Neuronal stem cell (in vitro differentiated cells): ENCODE results near the gene DRICH1.
"Not testable (repeated sequence)": the region's sequence is repeated elsewhere in the genome, so short reads cannot be mapped to it uniquely, and the experiment has no call there.

Source experiments
- DNase-seq: peaks from one replicate; pipeline ENCODE4 v3.0.0-alpha.2; 2013; ENCODE audit warnings: low spot score
- H2AFZ ChIP-seq: one replicate; pipeline ENCODE4 v1.6.1; 2013; ENCODE audit warnings: mild to moderate bottlenecking, low read length, inconsistent platforms
- H2AK5ac ChIP-seq: 2 replicates; pipeline ENCODE4 v1.6.1; 2013; ENCODE audit warnings: low read depth, mild to moderate bottlenecking, inconsistent platforms, low read length, moderate library complexity, mixed read lengths
- H2BK120ac ChIP-seq: 2 replicates; pipeline ENCODE4 v1.6.1; 2013; ENCODE audit warnings: low read depth, mild to moderate bottlenecking, inconsistent platforms, low read length, moderate library complexity, mixed read lengths
- H2BK12ac ChIP-seq: one replicate; pipeline ENCODE4 v1.6.1; 2013; ENCODE audit warnings: low read length, inconsistent platforms
- H2BK15ac ChIP-seq: 2 replicates; pipeline ENCODE4 v1.6.1; 2013; ENCODE audit warnings: mild to moderate bottlenecking, low read length, inconsistent platforms, mixed read lengths
- H2BK5ac ChIP-seq: one replicate; pipeline ENCODE4 v1.6.1; 2013; ENCODE audit warnings: inconsistent platforms, mild to moderate bottlenecking, low read length, moderate library complexity
- H3K14ac ChIP-seq: one replicate; pipeline ENCODE4 v1.6.1; 2013; ENCODE audit warnings: low read length, inconsistent platforms
- H3K18ac ChIP-seq: 2 replicates; pipeline ENCODE4 v1.6.1; 2013; ENCODE audit warnings: low read length, inconsistent platforms
- H3K23ac ChIP-seq: 2 replicates; pipeline ENCODE4 v1.6.1; 2013; ENCODE audit warnings: low read depth, mild to moderate bottlenecking, mixed read lengths, low read length, inconsistent platforms; ENCODE audit not compliant: poor library complexity
- H3K27ac ChIP-seq: replicated peaks from 3 replicates; pipeline ENCODE4 v1.5.1; 2013; ENCODE audit warnings: low read length, inconsistent platforms
- H3K27me3 ChIP-seq, 3 experiments: 2 replicates each; pipeline ENCODE4 v1.6.1; 2013; ENCODE audit warnings: low read length in 3 of 3, mild to moderate bottlenecking in 2 of 3, inconsistent platforms in 1 of 3, low read depth in 1 of 3, mixed read lengths in 1 of 3, moderate library complexity in 1 of 3; ENCODE audit not compliant: control insufficient read depth in 3 of 3, insufficient read depth in 3 of 3
- H3K36me3 ChIP-seq, 2 donors: replicated peaks in 1 of 2; 2 replicates each; pipeline ENCODE4 v1.6.1; 2013; ENCODE audit warnings: low read length in 2 of 2; ENCODE audit not compliant: control insufficient read depth in 2 of 2, insufficient read depth in 2 of 2
- H3K4ac ChIP-seq: 2 replicates; pipeline ENCODE4 v1.6.1; 2013; ENCODE audit warnings: inconsistent platforms, mild to moderate bottlenecking, low read length, moderate library complexity
- H3K4me1 ChIP-seq, 2 donors: 1 replicate in 1 of 2; 2 replicates in 1 of 2; pipeline ENCODE4 v1.6.1; 2013; ENCODE audit warnings: low read length in 2 of 2, low read depth in 1 of 2; ENCODE audit not compliant: control insufficient read depth in 2 of 2, insufficient read depth in 1 of 2
- H3K4me2 ChIP-seq: one replicate; pipeline ENCODE4 v1.6.1; 2013; ENCODE audit warnings: mild to moderate bottlenecking, low read length, inconsistent platforms; ENCODE audit not compliant: insufficient read depth, poor library complexity, severe bottlenecking
- H3K4me3 ChIP-seq, 2 donors: 2 replicates each; pipeline ENCODE4 v1.5.1; 2013; ENCODE audit warnings: low read length in 2 of 2, mild to moderate bottlenecking in 2 of 2, inconsistent platforms in 1 of 2, moderate library complexity in 1 of 2
- H3K79me1 ChIP-seq: one replicate; pipeline ENCODE4 v1.6.1; 2013; ENCODE audit warnings: low read depth, mild to moderate bottlenecking, inconsistent platforms, low read length, moderate library complexity
- H3K9ac ChIP-seq: one replicate; pipeline ENCODE4 v1.6.1; 2013; ENCODE audit warnings: mild to moderate bottlenecking, low read depth, low read length, inconsistent platforms; ENCODE audit not compliant: poor library complexity
- H3K9me3 ChIP-seq, 2 donors: replicated peaks in 1 of 2; 2 replicates each; pipeline versions ENCODE3 to v1.6.1; 2013; ENCODE audit warnings: low read length in 2 of 2, mild to moderate bottlenecking in 2 of 2, inconsistent platforms in 1 of 2, low read depth in 1 of 2, mixed read lengths in 1 of 2, moderate library complexity in 1 of 2; ENCODE audit not compliant: control insufficient read depth in 2 of 2, insufficient read depth in 1 of 2
- H4K8ac ChIP-seq: one replicate; pipeline ENCODE4 v1.6.1; 2013; ENCODE audit warnings: low read depth, mild to moderate bottlenecking, inconsistent platforms, low read length, moderate library complexity
- H4K91ac ChIP-seq: one replicate; pipeline ENCODE4 v1.6.1; 2013; ENCODE audit warnings: low read length, low read depth, mild to moderate bottlenecking, inconsistent platforms; ENCODE audit not compliant: poor library complexity
- WGBS, 2 donors: extraction: QIAGEN DNeasy Blood & Tissue Kit; methylation state at CpG; one replicate each; pipeline ENCODE4 v1.1.7; 2013; ENCODE audit warnings: missing lambda C conversion rate in 2 of 2, mixed read lengths in 1 of 2; ENCODE audit not compliant: insufficient read length in 2 of 2, insufficient replicate concordance in 1 of 2; ENCODE audit errors: extremely low coverage in 2 of 2; 5-methylcytosine and 5-hydroxymethylcytosine counted together

Gene DRICH1

GRCh38 chr22:23574877-23575276 lies 57.2 kb downstream of the DRICH1 start:
- Histone ChIP-seq H3K18ac (no peak overlapping the region), H3K36me3 (no peaks in the 10 kb centered on the region), H3K4me2 (no peak overlapping the region), H3K23ac (no peak overlapping the region), H3K27ac (no peak overlapping the region), H3K4me3 (no peak overlapping the region), H3K79me1 (no peaks in the 10 kb centered on the region), H2BK120ac (no peak overlapping the region), H2BK12ac (no peak overlapping the region), H2BK15ac (peak overlapping the region; percentile 37), H3K9ac (no peak overlapping the region), H2BK5ac (no peak overlapping the region), H3K27me3 (peaks cover 0 to 3% (median 0%) of the 10 kb centered on the region in 3 experiments), H3K4me1 (no peaks in the 10 kb centered on the region), H2AK5ac (no peak overlapping the region), H4K8ac (no peak overlapping the region), H4K91ac (no peak overlapping the region), H3K4ac (no peak overlapping the region), H3K9me3 (no peaks in the 10 kb centered on the region), H2AFZ (peak overlapping the region; percentile 11), H3K14ac (no peak overlapping the region)
- DNase-seq: no peak
- WGBS, 2 donors: no CpG with 5 or more reads among the region's 8 CpGs

- Histone ChIP-seq H2BK15ac (no peak overlapping the region), H3K4ac (no peak overlapping the region), H3K4me3 (no peak overlapping the region), H4K8ac (no peak overlapping the region), H3K23ac (no peak overlapping the region), H3K18ac (no peak overlapping the region), H3K14ac (no peak overlapping the region), H3K4me2 (peak overlapping the region; percentile 11), H2BK5ac (no peak overlapping the region), H3K36me3 (no peaks in the 10 kb centered on the region), H2BK120ac (no peak overlapping the region), H3K79me1 (no peaks in the 10 kb centered on the region), H3K27ac (no peak overlapping the region), H3K4me1 (no peaks in the 10 kb centered on the region), H2AK5ac (no peak overlapping the region), H2AFZ (no peak overlapping the region), H3K9ac (no peak overlapping the region), H2BK12ac (no peak overlapping the region), H3K27me3 (peaks cover 0 to 7% (median 0%) of the 10 kb centered on the region in 3 experiments), H3K9me3 (no peaks in the 10 kb centered on the region), H4K91ac (no peak overlapping the region)
- DNase-seq: no peak
- no CpG with 5 or more reads among the region's 4 CpGs for WGBS, 2 donors
Measured at GRCh38 chr22:23574371-23574811, 57.7 kb downstream of the DRICH1 start.

- H3K27me3 ChIP-seq, H3K9me3 ChIP-seq, H4K8ac ChIP-seq, DNase-seq, H3K9ac ChIP-seq, H2BK5ac ChIP-seq, H3K4me1 ChIP-seq, H2BK12ac ChIP-seq, H3K27ac ChIP-seq, H2AK5ac ChIP-seq, H3K4me2 ChIP-seq, H3K36me3 ChIP-seq, H4K91ac ChIP-seq, H3K18ac ChIP-seq, H3K14ac ChIP-seq, H2BK120ac ChIP-seq, H3K79me1 ChIP-seq, H3K4ac ChIP-seq, H3K23ac ChIP-seq, H3K4me3 ChIP-seq, H2BK15ac ChIP-seq, H2AFZ ChIP-seq: not testable (repeated sequence)
- no CpG with 5 or more reads among the region's 8 CpGs for WGBS, 2 donors
Measured at GRCh38 chr22:23573701-23574235, 58.4 kb downstream of the DRICH1 start.

GRCh38 chr22:23573106-23573505 lies 59.0 kb downstream of the DRICH1 start:
- DNase-seq, H3K27ac ChIP-seq, H2AFZ ChIP-seq, H3K18ac ChIP-seq, H3K4ac ChIP-seq, H3K27me3 ChIP-seq, H3K79me1 ChIP-seq, H3K36me3 ChIP-seq, H3K4me1 ChIP-seq, H3K9me3 ChIP-seq, H4K91ac ChIP-seq, H3K14ac ChIP-seq, H2BK5ac ChIP-seq, H3K4me2 ChIP-seq, H2BK15ac ChIP-seq, H2BK120ac ChIP-seq, H2BK12ac ChIP-seq, H3K4me3 ChIP-seq, H3K23ac ChIP-seq, H3K9ac ChIP-seq, H4K8ac ChIP-seq, H2AK5ac ChIP-seq: not testable (repeated sequence)
- no CpG with 5 or more reads among the region's 13 CpGs for WGBS, 2 donors
